Measurements from ENCODE around the gene MED13L.

DNA sequence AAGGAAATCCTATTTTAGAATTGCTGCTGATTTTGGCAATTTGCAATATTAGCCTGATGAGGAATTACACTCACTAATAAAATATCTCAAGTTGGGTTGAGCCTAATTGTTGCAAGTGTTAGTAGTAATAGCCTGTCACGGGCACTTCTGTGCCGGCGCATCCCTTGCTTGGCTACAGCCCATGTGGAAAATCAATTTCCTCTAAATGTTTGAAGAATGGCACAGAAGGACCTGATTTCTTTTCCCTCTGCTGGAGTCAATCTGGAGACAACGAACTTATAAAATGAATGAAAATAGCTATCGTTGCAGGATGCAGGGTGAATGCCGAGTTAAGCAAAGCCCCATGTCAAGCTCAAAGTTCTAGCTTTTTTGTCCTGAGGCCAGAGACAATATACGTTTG lies 31.2 kb upstream of the MED13L start:
- TF ChIP-seq CTCF (IDR thresholded peaks at IDR 0.05) (no peak), POLR2A (IDR thresholded peaks at IDR 0.05) (no peak), EP300 (IDR thresholded peaks at IDR 0.05) (no peak)
